ENCODE measurements around the gene ERLEC1. TPM values are rescaled to one million over a fixed set of nuclear protein-coding genes. Genes with fewer than 3 reads are reported as not detected.

Gene ERLEC1
- total and polyA plus RNA-seq, 7 donors: 23.8 to 49.6 (median 27.1) TPM

DNA sequence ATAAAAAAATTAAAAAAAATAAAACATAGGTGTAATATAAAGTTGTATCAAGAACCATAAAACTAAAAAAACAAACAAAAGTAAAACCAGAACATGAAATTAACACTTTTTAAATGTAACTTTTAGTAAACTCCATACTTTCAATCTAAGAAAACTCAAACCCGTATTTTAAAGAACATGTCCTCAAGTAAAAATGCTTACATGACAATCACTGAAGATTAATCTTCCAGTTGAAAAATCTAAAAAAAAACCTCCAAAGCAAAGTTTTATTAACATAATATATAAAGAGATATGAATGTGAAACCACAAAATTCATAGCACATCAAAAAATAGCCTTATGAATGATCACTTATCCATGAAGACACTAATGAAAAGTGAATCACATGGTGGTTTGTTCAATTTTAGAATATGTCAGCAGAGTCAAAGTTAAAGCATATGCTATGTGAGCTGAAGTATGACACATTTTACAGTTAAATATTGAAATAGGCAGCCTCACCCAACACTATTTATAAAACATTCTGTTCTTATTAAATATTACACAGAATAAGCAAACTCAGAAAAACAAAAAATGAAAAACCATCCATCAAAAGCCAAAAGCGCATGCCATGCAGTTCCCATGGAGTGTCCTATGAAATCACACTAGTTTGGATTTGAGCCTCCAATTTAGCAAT lies 42.3 kb upstream of the ERLEC1 start:
- TF ChIP-seq, protein P1, sequence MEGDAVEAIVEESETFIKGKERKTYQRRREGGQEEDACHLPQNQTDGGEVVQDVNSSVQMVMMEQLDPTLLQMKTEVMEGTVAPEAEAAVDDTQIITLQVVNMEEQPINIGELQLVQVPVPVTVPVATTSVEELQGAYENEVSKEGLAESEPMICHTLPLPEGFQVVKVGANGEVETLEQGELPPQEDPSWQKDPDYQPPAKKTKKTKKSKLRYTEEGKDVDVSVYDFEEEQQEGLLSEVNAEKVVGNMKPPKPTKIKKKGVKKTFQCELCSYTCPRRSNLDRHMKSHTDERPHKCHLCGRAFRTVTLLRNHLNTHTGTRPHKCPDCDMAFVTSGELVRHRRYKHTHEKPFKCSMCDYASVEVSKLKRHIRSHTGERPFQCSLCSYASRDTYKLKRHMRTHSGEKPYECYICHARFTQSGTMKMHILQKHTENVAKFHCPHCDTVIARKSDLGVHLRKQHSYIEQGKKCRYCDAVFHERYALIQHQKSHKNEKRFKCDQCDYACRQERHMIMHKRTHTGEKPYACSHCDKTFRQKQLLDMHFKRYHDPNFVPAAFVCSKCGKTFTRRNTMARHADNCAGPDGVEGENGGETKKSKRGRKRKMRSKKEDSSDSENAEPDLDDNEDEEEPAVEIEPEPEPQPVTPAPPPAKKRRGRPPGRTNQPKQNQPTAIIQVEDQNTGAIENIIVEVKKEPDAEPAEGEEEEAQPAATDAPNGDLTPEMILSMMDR (IDR thresholded peaks at IDR 0.05): no peak
- intact Hi-C loops (cut with DNase I): no loop called here

DNA sequence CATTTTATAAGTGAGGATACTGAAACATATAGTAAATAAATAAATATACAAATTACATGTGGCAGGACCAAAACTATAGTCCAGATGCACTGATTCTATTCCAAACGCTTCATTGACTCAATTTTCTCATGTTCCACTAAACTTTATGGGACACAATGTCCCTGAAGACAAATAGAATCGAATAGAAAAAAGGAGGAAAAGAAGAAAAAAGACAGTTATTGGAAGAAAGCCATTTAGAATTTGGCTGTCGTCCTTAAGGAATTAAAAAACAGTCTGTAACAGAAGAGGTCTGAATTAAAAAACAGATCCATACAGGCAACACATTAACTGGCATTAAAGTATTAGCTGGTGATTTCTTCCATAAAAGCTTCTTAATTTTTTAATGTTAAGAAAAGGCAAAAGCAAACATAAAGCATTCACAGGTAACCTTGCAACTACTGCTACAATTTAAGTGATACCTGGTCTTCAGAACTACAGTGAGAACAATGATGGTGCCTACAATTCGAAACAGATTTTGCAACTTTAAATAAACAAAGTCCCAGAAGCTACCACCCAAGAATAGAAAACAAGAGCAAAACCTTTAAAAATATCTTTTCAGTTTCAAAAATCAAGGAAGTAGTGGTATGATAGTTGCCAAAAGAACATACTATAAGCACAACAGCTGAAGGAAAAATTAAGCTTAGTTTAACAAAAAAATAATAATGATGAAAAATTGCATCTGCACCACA lies 36.6 kb upstream of the ERLEC1 start:
- no peaks in the 10 kb centered on the region for H3K4me1 ChIP-seq
- no peak for ATAC-seq
- H3K4me3 ChIP-seq: no peak overlapping the region
- TF ChIP-seq, protein P1 (IDR thresholded peaks at IDR 0.05): no peak
- H3K9me3 ChIP-seq: no peaks in the 10 kb centered on the region
- WGBS, 3 donors: 49 to 65% (median 55%) methylated on average over 4 of the region's 4 CpGs
- DNase-seq: no peak
- no peaks in the 10 kb centered on the region for H3K27me3 ChIP-seq (ENCODE audit: insufficient read depth in 3 of 3, low read length in 2 of 3)
- H3K36me3 ChIP-seq (ENCODE audit: insufficient read depth in 1 of 2, low read depth in 1 of 2): peaks cover 2 to 20% of the 10 kb centered on the region in 2 donors
- H3K27ac ChIP-seq: no peak overlapping the region
- intact Hi-C loops (cut with DNase I): no loop called here

More for the DNA sequence above, 42.3 kb upstream of the ERLEC1 start:
- peaks cover 2 to 27% of the 10 kb centered on the region in 2 donors for H3K36me3 ChIP-seq (ENCODE audit: insufficient read depth in 1 of 2, low read depth in 1 of 2)
- H3K27me3 ChIP-seq (ENCODE audit: insufficient read depth in 3 of 3, low read length in 2 of 3): no peaks in the 10 kb centered on the region
- 92 to 94% (median 93%) methylated on average over 2 of the region's 2 CpGs for WGBS, 3 donors
- ATAC-seq (no peak), DNase-seq (no peak)
- H3K27ac ChIP-seq: no peak overlapping the region
- H3K4me3 ChIP-seq: no peak overlapping the region
- no peaks in the 10 kb centered on the region for H3K9me3 ChIP-seq
- no peaks in the 10 kb centered on the region for H3K4me1 ChIP-seq

DNA sequence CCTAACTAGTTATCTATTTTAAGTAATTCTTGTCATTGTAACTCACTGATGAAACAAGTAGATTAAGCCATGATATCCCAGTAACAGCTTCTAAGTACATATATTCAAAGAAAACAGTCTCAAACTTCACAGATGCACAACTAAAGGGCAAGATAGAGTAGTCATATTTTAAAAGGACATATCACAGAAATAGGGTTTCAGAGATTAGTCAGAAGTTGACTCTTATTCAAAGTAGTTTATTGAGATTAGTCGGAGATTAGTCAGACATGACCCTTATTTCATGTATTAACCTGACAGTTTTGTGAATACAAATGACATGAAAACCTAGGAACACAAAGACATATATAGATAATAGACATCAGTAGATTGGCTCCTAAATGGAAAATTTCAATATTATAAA lies 35.1 kb upstream of the ERLEC1 start:
- 89 to 95% (median 93%) methylated on average over 1 of the region's 1 CpG for WGBS, 3 donors
- TF ChIP-seq, protein P1 (IDR thresholded peaks at IDR 0.05): no peak
- Histone ChIP-seq H3K27me3 (ENCODE audit: insufficient read depth in 3 of 3, low read length in 2 of 3) (no peaks in the 10 kb centered on the region), H3K4me3 (no peak overlapping the region), H3K4me1 (no peaks in the 10 kb centered on the region), H3K9me3 (no peaks in the 10 kb centered on the region), H3K27ac (no peak overlapping the region), H3K36me3 (ENCODE audit: insufficient read depth in 1 of 2, low read depth in 1 of 2) (peaks cover 2 to 27% of the 10 kb centered on the region in 2 donors)
- intact Hi-C loops (cut with DNase I): no loop called here
- DNase-seq: no peak
- no peak for ATAC-seq

DNA sequence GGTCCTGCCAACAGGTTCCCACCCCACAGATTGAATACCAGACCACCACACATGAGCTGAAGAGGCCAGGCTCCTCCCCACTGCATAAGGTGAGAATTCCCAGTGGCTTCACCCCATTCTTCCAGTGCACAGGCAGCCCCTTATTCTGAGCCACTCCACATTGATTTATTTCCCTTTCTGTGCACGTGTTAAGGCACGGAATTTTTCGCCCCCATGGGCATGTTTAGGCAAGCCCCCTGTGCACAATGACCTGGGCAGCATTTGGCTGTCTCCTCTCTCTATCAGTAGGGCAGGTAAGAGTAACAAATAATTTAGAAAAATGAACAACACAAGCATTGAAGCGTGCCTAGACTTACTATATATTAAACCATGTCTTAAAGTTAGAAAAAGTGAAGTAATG lies 34.5 kb upstream of the ERLEC1 start:
- DNase-seq (no peak), ATAC-seq (no peak)
- H3K4me1 ChIP-seq: no peaks in the 10 kb centered on the region
- no peaks in the 10 kb centered on the region for H3K9me3 ChIP-seq
- H3K4me3 ChIP-seq: no peak overlapping the region
- TF ChIP-seq, protein P1 (IDR thresholded peaks at IDR 0.05): no peak
- H3K27me3 ChIP-seq (ENCODE audit: insufficient read depth in 3 of 3, low read length in 2 of 3): no peaks in the 10 kb centered on the region
- H3K36me3 ChIP-seq (ENCODE audit: insufficient read depth in 1 of 2, low read depth in 1 of 2): peaks cover 2 to 26% of the 10 kb centered on the region in 2 donors
- intact Hi-C loops (cut with DNase I): no loop called here
- no peak overlapping the region for H3K27ac ChIP-seq
- 66 to 81% (median 74%) methylated on average over 4 of the region's 4 CpGs for WGBS, 3 donors

Data from psoas muscle (tissue), 8 donors.